ENCODE measurements around the gene KANK2.
"Not testable (repeated sequence)": the region's sequence is repeated elsewhere in the genome, so short reads cannot be mapped to it uniquely, and the experiment has no call there.

Gene KANK2

GRCh38 chr19:11196406-11197287 lies 698 bp downstream of the KANK2 start:
- DNase-seq (ENCODE audit: low read depth in 2 of 2) = no peak

DNA sequence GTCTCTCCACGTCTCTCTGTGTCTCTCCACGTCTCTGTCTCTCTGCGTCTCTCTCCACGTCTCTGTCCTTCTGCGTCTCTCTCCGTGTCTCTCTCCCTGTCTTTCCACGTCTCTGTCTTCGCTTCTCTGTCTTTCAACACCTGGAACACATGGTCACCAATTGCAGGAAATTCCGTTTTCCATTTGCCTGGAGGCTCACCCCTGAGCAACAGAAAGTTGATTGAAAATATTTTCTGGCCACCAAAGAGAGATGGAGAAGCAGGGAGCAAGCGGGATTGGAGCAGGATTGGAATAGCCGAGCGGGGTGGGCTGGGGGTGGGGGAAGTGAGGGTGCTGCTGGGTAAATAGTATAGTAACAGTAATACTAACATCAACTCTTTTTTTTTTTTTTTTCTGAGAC lies 1.7 kb downstream of the KANK2 start:
- no peak for DNase-seq (ENCODE audit: low read depth in 2 of 2)

DNA sequence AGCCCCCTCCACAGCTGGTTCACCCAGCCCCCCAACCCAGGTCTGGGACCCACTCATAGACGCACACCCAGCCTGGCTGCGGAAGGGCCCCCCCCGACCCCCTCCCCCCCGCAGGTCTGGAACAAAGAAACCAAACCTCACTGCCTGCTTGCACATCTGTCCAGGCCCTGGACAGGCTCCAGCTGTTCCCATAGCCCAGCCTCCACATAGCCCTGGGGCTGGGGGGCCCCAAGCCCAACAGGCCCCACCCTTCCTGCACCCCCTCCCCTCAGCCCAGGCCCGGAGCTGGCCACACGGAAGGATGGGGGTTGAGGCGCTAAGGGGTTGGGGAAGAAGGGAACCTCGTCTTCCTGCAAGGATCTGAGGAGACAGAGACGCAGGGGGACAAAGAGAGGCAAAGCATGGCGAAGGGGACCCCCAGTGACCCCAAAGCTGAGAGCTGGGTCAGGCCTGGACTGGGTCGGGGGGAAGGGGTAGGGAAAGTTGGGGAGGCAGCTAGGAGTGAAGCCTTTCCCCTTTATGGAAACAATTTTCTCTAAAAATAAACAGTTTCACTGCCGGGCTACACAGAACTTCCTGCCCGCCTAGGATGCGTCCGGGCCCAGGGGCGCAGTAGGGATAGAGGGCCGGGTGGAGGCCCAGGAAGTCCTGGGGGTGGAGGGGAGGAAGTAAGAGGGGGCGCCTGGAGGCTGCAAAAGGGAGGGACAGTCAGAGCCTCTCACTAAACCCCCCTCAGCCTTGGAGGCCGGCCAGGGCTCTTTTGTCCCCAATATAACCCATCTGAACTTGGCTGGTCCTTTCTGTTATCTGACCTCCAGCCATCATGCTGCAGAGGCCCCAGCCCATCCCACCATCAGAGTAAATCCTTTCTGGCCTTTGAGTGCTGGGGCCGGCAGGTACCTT lies 2.4 kb downstream of the KANK2 start:
- no peak for DNase-seq (ENCODE audit: low read depth in 2 of 2)

- no peak for DNase-seq (ENCODE audit: low read depth in 2 of 2)
These were observed 3.2 kb downstream of the KANK2 start for GRCh38 chr19:11194173-11194572.

- DNase-seq (ENCODE audit: low read depth in 2 of 2) = no peak
These were observed 4.1 kb downstream of the KANK2 start for GRCh38 chr19:11192957-11193939.

DNA sequence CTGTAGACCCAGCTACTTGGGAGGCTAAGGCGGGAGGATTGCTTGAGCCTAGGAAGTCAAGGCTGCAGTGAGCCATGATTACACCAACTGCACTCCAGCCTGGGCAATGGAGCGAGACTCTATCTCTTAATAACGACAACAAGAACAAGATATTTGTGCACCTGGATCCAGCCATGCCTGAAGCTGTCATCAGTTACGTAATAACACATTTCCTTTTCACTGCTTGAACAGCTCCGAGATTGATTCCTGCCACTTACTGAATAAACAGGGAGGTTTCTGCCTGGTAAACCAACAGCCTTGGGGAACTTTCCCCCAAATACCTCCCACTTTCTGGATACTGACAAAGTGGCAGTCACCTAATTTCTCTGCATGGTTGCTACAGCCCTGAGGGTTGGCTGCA lies 5.4 kb downstream of the KANK2 start:
- DNase-seq (ENCODE audit: low read depth in 2 of 2) = no peak

DNA sequence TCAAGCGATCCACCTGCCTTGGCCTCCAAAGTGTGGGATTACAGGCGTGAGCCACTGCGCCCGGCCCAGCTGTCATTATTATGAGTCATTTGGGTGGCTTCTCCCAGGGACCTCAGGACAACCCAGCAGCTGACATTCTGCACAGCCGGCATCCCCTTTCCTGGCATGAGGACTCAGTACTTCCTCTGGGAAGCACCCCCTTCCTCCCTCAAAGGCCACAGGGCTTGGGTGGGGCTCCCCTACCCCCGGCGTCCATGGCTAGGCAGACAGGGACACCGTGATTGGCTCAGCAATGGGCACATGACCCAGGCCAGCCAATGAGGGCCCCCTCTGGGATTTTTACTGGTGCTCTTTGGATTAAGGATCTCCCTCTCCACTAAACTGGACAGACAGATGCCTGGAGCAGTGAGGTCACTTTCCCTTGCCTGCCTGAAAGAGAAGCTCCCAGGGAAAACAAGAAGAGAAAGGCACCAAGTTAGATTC lies 6.0 kb downstream of the KANK2 start:
- no peak for DNase-seq (ENCODE audit: low read depth in 2 of 2)

GRCh38 chr19:11190501-11190900 lies 6.8 kb downstream of the KANK2 start:
- DNase-seq (ENCODE audit: low read depth in 2 of 2) = no peak

- no peak for DNase-seq (ENCODE audit: low read depth in 2 of 2)
These were observed 9.9 kb downstream of the KANK2 start for GRCh38 chr19:11187441-11187840.

- DNase-seq (ENCODE audit: low read depth in 2 of 2) = no peak
These were observed 14.4 kb downstream of the KANK2 start for GRCh38 chr19:11182994-11183393.

- DNase-seq (ENCODE audit: low read depth in 2 of 2) = no peak
These were observed 15.9 kb downstream of the KANK2 start for GRCh38 chr19:11181488-11181887.

GRCh38 chr19:11180975-11181374 lies 16.4 kb downstream of the KANK2 start:
- DNase-seq (ENCODE audit: low read depth in 2 of 2) = not testable (repeated sequence)

DNA sequence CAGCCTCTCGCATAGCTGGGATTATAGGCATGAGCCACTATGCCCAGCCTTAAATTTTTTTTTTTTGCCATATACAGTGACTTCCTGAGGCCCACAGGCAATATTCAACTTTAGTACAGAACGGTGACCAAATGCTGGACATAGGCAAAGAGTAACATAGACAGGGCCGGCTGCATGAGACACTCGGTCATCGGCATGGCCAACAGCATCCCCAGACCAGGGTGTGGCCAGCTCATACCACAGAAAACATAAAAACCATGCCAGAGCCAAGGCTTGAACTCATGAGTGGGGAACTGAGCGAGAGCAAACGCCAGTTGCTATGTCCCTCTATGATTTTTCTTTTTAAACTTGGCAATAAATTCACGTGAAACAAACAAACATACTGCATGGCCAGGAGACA lies 17.0 kb downstream of the KANK2 start:
- no peak for DNase-seq (ENCODE audit: low read depth in 2 of 2)

- DNase-seq (ENCODE audit: low read depth in 2 of 2) = no peak
These were observed 17.5 kb downstream of the KANK2 start for GRCh38 chr19:11179716-11180297.

- DNase-seq (ENCODE audit: low read depth in 2 of 2) = not testable (repeated sequence)
These were observed 18.2 kb downstream of the KANK2 start for GRCh38 chr19:11179145-11179465.

DNA sequence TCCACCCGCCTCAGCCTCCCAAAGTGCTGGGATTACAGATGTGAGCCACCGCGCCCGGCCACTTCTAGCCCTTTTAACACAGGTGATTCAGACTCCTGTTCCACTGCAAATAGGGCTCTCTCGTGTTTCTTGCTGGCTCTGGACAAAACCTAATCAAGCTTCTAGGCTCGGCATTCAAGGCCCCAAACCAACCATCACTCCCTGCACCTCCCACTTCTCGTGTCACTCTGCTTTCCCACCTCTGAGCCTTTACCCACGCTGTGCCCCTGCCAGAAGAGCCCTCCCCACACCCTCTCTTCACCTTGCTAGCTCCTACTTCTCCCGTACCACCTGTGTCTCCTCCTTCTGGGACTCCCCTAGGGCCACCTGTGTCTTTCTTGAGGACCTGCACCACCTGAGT lies 19.8 kb downstream of the KANK2 start:
- no peak for DNase-seq (ENCODE audit: low read depth in 2 of 2)

- DNase-seq (ENCODE audit: low read depth in 2 of 2) = no peak
These were observed 20.7 kb downstream of the KANK2 start for GRCh38 chr19:11176466-11177193.

DNA sequence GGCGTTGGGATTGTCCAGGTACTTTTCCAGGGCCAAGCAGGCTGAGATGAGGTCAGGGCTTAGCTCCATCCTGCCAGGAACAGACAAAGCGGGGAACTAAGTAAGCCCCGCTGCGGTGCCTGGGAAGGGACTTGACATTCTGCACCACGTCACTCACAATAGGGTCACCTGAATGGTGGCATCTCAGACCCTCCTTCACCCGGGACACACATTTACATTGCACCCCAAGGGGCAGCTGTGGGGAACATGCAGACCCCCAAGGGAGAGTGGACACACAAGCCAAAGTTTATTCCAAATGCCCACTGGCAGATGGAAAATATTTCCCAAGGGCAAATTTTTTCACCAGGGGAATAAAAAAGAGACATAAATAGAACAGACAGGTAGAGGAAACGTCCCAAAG lies 21.4 kb downstream of the KANK2 start:
- DNase-seq (ENCODE audit: low read depth in 2 of 2) = no peak

DNA sequence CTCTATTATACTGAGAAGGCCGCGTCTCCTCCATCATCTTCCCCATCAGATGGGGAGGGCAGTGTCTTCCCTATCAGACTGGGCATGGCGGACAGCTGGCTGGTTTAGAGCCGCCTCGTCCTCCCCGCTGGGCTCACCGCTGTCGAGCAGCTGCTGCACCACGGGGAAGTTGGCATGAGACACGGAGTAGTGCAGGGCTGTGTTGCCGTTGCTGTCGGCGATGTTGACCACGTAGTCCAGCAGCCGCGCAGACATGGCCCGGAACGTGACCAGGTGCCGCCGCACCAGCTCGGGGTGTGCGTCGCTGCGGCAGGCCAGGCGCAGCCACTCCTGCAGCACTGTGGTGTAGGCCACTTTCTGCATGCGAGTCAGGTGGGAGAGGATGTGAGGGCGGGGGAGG lies 23.0 kb downstream of the KANK2 start:
- no peak for DNase-seq (ENCODE audit: low read depth in 2 of 2)

DNA sequence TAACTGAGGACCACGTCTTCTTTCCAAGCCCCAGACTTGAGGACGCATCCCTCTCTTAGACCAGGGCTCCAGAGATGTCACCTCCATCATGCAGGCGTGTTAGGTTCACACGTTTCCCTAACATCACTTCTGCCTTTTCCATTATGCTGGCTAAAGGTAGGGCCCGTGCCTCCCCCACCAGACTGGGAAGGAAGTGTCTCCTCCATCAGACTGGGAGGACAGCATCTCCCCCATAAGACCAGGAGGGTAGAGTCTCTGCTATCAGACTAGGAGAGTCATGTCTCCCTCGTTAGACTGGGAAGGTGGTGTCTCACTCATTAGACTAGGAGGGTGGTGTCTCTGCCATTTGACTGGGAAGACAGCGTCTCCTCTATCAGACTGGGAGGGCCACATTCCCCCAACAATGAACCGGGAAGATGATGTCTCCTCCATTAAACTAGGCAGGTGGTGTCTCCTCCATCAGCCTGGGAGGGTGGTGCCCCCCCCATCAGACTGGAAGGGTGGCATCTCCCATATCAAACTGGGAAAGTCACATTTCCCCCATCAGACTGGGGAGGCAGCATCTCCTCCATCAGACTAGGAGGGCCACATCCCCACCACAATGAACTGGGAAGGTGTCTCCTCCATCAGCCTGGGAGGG lies 23.7 kb downstream of the KANK2 start:
- DNase-seq (ENCODE audit: low read depth in 2 of 2) = no peak
